ENCODE measurements around the gene BBS2. TPM values are rescaled to one million over a fixed set of nuclear protein-coding genes. Genes with fewer than 3 reads are reported as not detected.

Gene BBS2
- total RNA-seq, 1 experiment from 2014 or later: 62.2 TPM

- DNase-seq (ENCODE audit: low read depth): peak; percentile 94
- in situ Hi-C loops (cut with HindIII; ENCODE audit: low pct_unique_long_range_greater_than_20kb, low sequenced_read_pairs): no loop called here
Observed at GRCh38 chr16:56450986-56451752, 68.7 kb downstream of the BBS2 start, which contains the start of the genes NUDT21 and OGFOD1. NUDT21 (minus strand) TSS chr16:56451332; CDS start chr16:56451202, 130 bp downstream. OGFOD1 (plus strand) TSS chr16:56451554; CDS start chr16:56451613, 59 bp downstream.

DNA sequence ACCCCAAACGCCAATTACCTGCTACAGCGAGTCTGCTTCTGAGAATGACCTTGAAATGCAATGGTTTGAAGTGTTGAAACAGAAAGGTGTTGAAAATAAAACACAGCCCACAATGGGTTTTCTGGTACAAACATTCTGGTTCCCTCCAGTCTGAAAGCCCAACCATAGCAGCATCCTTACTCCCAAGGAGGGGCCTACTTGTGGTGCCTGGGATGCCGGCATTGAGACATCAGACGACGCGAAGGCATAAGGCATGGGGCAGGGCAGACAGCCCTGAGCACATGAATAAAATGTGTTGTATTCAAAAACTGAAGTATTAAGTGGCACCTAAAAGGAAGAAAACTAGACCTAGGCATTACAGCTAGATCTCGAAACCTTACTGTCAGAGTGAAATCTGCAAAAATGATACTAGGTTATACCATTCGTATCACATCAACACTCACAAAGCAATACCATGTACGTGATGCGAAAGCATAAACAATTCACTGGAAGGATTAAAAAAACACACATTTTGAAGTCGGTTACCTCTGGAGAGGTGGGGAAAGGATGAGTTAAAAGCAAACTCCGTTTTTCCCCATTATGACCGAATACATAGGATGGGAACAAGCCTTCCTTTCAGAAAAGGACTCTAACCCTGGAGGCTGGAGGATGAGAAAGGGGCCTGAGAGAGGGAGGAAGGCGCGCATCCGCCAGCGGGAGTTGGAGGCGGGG lies 69.4 kb downstream of the BBS2 start:
- in situ Hi-C loops (cut with HindIII; ENCODE audit: low pct_unique_long_range_greater_than_20kb, low sequenced_read_pairs): no loop called here
- DNase-seq (ENCODE audit: low read depth): peak; percentile 13

DNA sequence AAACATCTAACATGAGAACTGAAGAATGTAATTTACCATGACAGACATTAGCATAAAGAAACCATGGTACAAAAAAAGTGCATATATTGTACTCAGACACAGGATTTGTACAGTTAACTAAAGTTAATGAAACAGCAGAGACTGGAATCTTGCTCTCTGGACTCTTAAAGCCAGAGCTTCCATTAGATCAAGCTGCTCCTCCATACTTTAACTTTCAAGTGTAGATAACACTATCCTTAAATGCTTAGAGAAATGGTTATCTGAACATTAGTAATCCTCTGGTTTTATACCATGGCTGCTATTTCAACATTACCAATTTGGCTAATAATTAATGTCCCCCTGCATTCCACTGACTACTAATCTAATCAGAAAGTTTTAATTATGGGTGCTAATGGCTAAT lies 71.8 kb downstream of the BBS2 start:
- DNase-seq (ENCODE audit: low read depth): no peak
- in situ Hi-C loops (cut with HindIII; ENCODE audit: low pct_unique_long_range_greater_than_20kb, low sequenced_read_pairs): no loop called here

DNA sequence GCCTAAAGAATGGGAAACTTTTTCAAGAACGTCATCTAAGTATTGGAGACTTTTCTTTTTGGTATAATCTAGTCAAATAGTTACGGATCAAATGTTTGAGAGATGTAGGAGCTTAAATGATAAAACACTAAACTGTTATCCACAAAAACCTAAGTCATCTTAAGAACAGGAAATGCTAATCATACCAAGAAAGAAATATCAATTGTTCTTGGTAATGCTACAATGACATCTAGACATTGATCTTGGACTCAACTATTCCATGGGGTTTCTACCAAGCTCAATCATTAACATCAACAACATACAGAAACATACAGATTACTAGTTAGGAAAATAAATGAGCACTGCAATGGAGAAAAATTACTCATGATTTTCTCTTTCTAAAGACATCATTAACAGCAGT lies 72.5 kb downstream of the BBS2 start:
- DNase-seq (ENCODE audit: low read depth): no peak
- in situ Hi-C loops (cut with HindIII; ENCODE audit: low pct_unique_long_range_greater_than_20kb, low sequenced_read_pairs): no loop called here

DNA sequence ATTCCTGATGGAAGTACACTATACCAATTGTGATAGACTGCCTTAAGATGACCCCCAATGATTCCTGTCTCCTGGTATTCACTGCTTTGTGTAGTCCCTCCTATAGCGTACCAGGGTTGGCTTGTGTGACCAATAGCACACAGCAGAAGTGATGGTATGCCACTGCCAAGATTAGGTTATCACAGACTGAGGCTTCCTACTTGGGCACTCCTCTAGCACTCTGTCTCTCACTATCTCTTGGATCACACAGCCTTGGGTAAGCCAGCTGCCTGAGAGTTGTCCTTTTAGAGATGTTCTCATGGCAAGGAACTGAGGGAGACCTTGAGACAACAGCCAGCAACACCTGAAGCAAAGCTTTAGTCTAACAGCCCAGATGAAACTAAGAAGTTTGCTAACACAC lies 81.8 kb downstream of the BBS2 start:
- in situ Hi-C loops (cut with HindIII; ENCODE audit: low pct_unique_long_range_greater_than_20kb, low sequenced_read_pairs): no loop called here
- DNase-seq (ENCODE audit: low read depth): no peak

GRCh38 chr16:56436258-56436657 lies 83.6 kb downstream of the BBS2 start:
- in situ Hi-C loops (cut with HindIII; ENCODE audit: low pct_unique_long_range_greater_than_20kb, low sequenced_read_pairs): no loop called here
- DNase-seq (ENCODE audit: low read depth): no peak

Other genes with a start within 250 kb of the BBS2 start
- gene AMFR, start 94.5 kb downstream of the BBS2 start, total RNA-seq (2014; rRNA removed; shearing (Covaris generic); ENCODE audit: low replicate concordance): 109 TPM in 2 replicates
- 68.5 and 95.5 TPM in 2 replicates for gene NUDT21, start 68.7 kb downstream of the BBS2 start, total RNA-seq (2014; rRNA removed; shearing (Covaris generic); ENCODE audit: low replicate concordance)
- gene OGFOD1, start 68.5 kb downstream of the BBS2 start, total RNA-seq (2014; rRNA removed; shearing (Covaris generic); ENCODE audit: low replicate concordance): 38.4 and 58.4 TPM in 2 replicates
- gene MT4, start 45.0 kb upstream of the BBS2 start, total RNA-seq (2014; rRNA removed; shearing (Covaris generic); ENCODE audit: low replicate concordance): not detected in 2 replicates
- not detected in 2 replicates for gene MT3, start 69.5 kb upstream of the BBS2 start, total RNA-seq (2014; rRNA removed; shearing (Covaris generic); ENCODE audit: low replicate concordance)
- 149 and 195 TPM in 2 replicates for gene MT2A, start 88.6 kb upstream of the BBS2 start, total RNA-seq (2014; rRNA removed; shearing (Covaris generic); ENCODE audit: low replicate concordance)
- gene MT1E, start 105.8 kb upstream of the BBS2 start, total RNA-seq (2014; rRNA removed; shearing (Covaris generic); ENCODE audit: low replicate concordance): not detected in 2 replicates
- not detected in 2 replicates for gene MT1M, start 112.6 kb upstream of the BBS2 start, total RNA-seq (2014; rRNA removed; shearing (Covaris generic); ENCODE audit: low replicate concordance)
- gene MT1A, start 118.6 kb upstream of the BBS2 start, total RNA-seq (2014; rRNA removed; shearing (Covaris generic); ENCODE audit: low replicate concordance): not detected in 2 replicates
- gene MT1B, start 131.9 kb upstream of the BBS2 start, total RNA-seq (2014; rRNA removed; shearing (Covaris generic); ENCODE audit: low replicate concordance): not detected in 2 replicates
- gene MT1F, start 137.9 kb upstream of the BBS2 start, total RNA-seq (2014; rRNA removed; shearing (Covaris generic); ENCODE audit: low replicate concordance): 17.6 TPM in 1 of 2 replicates, not detected in the other
- gene MT1G, start 148.0 kb upstream of the BBS2 start, total RNA-seq (2014; rRNA removed; shearing (Covaris generic); ENCODE audit: low replicate concordance): not detected in 2 replicates
- gene MT1H, start 149.8 kb upstream of the BBS2 start, total RNA-seq (2014; rRNA removed; shearing (Covaris generic); ENCODE audit: low replicate concordance): not detected in 2 replicates
- 141 and 168 TPM in 2 replicates for gene MT1X, start 162.4 kb upstream of the BBS2 start, total RNA-seq (2014; rRNA removed; shearing (Covaris generic); ENCODE audit: low replicate concordance)
- gene NUP93, start 210.1 kb upstream of the BBS2 start, total RNA-seq (2014; rRNA removed; shearing (Covaris generic); ENCODE audit: low replicate concordance): 46.4 and 57.5 TPM in 2 replicates